Neural progenitor cell (in vitro differentiated cells): ENCODE results near the gene PATJ.

Source experiments
- EZH2 ChIP-seq: fragments of 200-600 bp; sonication (generic); IDR thresholded peaks from 2 replicates; pipeline ENCODE4 v1.6.1; 2017; ENCODE audit warnings: antibody characterized with exemption, mild to moderate bottlenecking, moderate library complexity
- TF ChIP-seq, protein P1 (sequence below): fragments of 200-600 bp; sonication (generic); IDR thresholded peaks from 2 replicates; pipeline ENCODE4 v1.5.1; 2017; ENCODE audit warnings: antibody characterized with exemption, mild to moderate bottlenecking

DNA sequence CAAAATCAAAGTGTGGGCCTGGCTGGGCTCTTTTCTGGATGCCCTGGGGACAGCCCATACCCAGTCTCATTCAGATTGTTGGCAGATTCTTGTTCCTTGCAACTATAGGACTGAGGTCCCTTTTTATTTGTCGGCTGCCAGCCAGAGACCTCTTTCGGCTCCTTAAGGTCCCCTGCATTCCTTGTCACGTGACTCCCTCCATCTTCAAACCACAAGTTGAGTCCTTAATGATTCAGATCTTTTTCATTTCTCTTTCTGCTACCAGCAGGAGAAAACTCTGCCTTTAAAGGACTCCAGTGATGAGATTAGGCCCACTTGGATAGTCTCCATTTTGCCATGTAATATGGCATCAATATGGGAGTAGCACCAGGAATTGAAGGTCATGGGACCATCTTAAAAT, 48.6 kb downstream of the PATJ start:
- TF ChIP-seq, protein P1, sequence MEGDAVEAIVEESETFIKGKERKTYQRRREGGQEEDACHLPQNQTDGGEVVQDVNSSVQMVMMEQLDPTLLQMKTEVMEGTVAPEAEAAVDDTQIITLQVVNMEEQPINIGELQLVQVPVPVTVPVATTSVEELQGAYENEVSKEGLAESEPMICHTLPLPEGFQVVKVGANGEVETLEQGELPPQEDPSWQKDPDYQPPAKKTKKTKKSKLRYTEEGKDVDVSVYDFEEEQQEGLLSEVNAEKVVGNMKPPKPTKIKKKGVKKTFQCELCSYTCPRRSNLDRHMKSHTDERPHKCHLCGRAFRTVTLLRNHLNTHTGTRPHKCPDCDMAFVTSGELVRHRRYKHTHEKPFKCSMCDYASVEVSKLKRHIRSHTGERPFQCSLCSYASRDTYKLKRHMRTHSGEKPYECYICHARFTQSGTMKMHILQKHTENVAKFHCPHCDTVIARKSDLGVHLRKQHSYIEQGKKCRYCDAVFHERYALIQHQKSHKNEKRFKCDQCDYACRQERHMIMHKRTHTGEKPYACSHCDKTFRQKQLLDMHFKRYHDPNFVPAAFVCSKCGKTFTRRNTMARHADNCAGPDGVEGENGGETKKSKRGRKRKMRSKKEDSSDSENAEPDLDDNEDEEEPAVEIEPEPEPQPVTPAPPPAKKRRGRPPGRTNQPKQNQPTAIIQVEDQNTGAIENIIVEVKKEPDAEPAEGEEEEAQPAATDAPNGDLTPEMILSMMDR, result no peak
- no peak for TF ChIP-seq EZH2
